NCI-H446 (cell line): ENCODE measurements around the gene SPECC1.
A peak's percentile ranks its signal among the peaks of the same experiment; 100 is the strongest.
"Not testable (repeated sequence)": the region's sequence is repeated elsewhere in the genome, so short reads cannot be mapped to it uniquely, and the experiment has no call there.

Experiments
- DNase-seq, 2 experiments: peaks; one replicate each; lab custom pipeline; 2025; lab: John Stamatoyannopoulos, UW

Gene SPECC1

GRCh38 chr17:20128036-20128667 is 119.0 kb downstream of the SPECC1 start:
- peak in 1 of 2 experiments; percentile 26 for DNase-seq

GRCh38 chr17:20133517-20133916 is 124.4 kb downstream of the SPECC1 start:
- no peak for DNase-seq

- DNase-seq = no peak
Measured at GRCh38 chr17:20141198-20141972, 132.2 kb downstream of the SPECC1 start.

GRCh38 chr17:20142268-20142667 is 133.1 kb downstream of the SPECC1 start:
- no peak for DNase-seq

GRCh38 chr17:20143740-20144139 is 134.6 kb downstream of the SPECC1 start:
- no peak for DNase-seq

GRCh38 chr17:20145567-20145966 is 136.4 kb downstream of the SPECC1 start:
- DNase-seq = no peak

- no peak for DNase-seq
Measured at GRCh38 chr17:20149251-20149650, 140.1 kb downstream of the SPECC1 start.

- DNase-seq = no peak
Measured at GRCh38 chr17:20151174-20151573, 142.0 kb downstream of the SPECC1 start.

GRCh38 chr17:20153231-20153630 is 144.1 kb downstream of the SPECC1 start:
- DNase-seq = no peak

GRCh38 chr17:20154286-20155000 is 145.3 kb downstream of the SPECC1 start:
- DNase-seq = no peak

GRCh38 chr17:20155258-20156195 is 146.4 kb downstream of the SPECC1 start:
- DNase-seq = peak; percentile 73 to 96

- DNase-seq = no peak
Measured at GRCh38 chr17:20156196-20157000, 147.2 kb downstream of the SPECC1 start.

- DNase-seq = no peak
Measured at GRCh38 chr17:20157001-20157310, 147.8 kb downstream of the SPECC1 start.

- DNase-seq = no peak
Measured at GRCh38 chr17:20158580-20158979, 149.4 kb downstream of the SPECC1 start.

- DNase-seq = no peak
Measured at GRCh38 chr17:20159406-20160069, 150.4 kb downstream of the SPECC1 start.

GRCh38 chr17:20165516-20165915 is 156.4 kb downstream of the SPECC1 start:
- DNase-seq = not testable (repeated sequence)

- DNase-seq = no peak
Measured at GRCh38 chr17:20170085-20170484, 160.9 kb downstream of the SPECC1 start.

GRCh38 chr17:20171741-20172365 is 162.7 kb downstream of the SPECC1 start:
- no peak for DNase-seq

GRCh38 chr17:20172376-20172775 is 163.2 kb downstream of the SPECC1 start:
- DNase-seq = no peak

GRCh38 chr17:20173091-20173490 is 163.9 kb downstream of the SPECC1 start:
- DNase-seq = no peak
